K562 (cell line): ENCODE measurements around the gene JRKL. TPM values are rescaled to one million over a fixed set of nuclear protein-coding genes. Genes with fewer than 3 reads are reported as not detected.
A peak's percentile ranks its signal among the peaks of the same experiment; 100 is the strongest.

Source experiments
- ATF7 ChIP-seq: fragments of 450-650 bp; IDR thresholded peaks from 2 replicates; pipeline ENCODE4 v1.7.1; 2014; ENCODE audit warnings: mild to moderate bottlenecking, moderate library complexity
- BRF1 ChIP-seq: IDR thresholded peaks from 3 replicates; pipeline ENCODE4 v1.6.1; 2011; ENCODE audit warnings: borderline replicate concordance, mild to moderate bottlenecking; ENCODE audit not compliant: insufficient read length; ENCODE audit errors: extremely low read depth
- ETV6 ChIP-seq, 3 experiments: fragments of 150-350 bp in 1 of 3; sonication (generic) in 1 of 3; formaldehyde crosslinking in 1 of 3; IDR thresholded peaks; 2 replicates each; pipeline versions ENCODE4 v1.6.1 to v1.8.0; 2014 to 2022; ENCODE audit warnings: borderline replicate concordance in 2 of 3, low read depth in 2 of 3, antibody characterized with exemption in 1 of 3, low read length in 1 of 3, mild to moderate bottlenecking in 1 of 3, missing genetic modification reagents in 1 of 3
- KLF1 ChIP-seq: fragments of 450-650 bp; IDR thresholded peaks from 2 replicates; pipeline ENCODE4 v1.6.1; 2016; ENCODE audit warnings: missing genetic modification characterization, missing compliant biosample characterization
- NFRKB ChIP-seq: fragments of 450-650 bp; IDR thresholded peaks from 2 replicates; pipeline ENCODE4 v1.6.1; 2016; ENCODE audit warnings: low read depth
- PHB ChIP-seq: fragments of 250-450 bp; sonication (Bioruptor Pico); IDR thresholded peaks from 2 replicates; pipeline ENCODE4 v1.5.0; 2021
- U2AF2 ChIP-seq: fragments of 200-400 bp; formaldehyde crosslinking; optimal IDR thresholded peaks from 2 replicates; pipeline ENCODE3; 2017; ENCODE audit warnings: low read depth, mild to moderate bottlenecking, low read length
- YY1 ChIP-seq, 3 experiments: IDR thresholded peaks; 2 replicates each; pipeline ENCODE4 v1.6.1; 2011; ENCODE audit warnings: low read length in 2 of 3, mild to moderate bottlenecking in 2 of 3, moderate library complexity in 2 of 3, borderline replicate concordance in 1 of 3, control low read depth in 1 of 3, low read depth in 1 of 3; ENCODE audit not compliant: insufficient read depth in 3 of 3, insufficient replicate concordance in 2 of 3, control insufficient read depth in 1 of 3, insufficient read length in 1 of 3; ENCODE audit errors: extremely low read depth in 1 of 3
- ZBED1 ChIP-seq: IDR thresholded peaks from 2 replicates; pipeline ENCODE4 v1.6.1; 2014
- ZNF121 ChIP-seq: sonication (generic); formaldehyde crosslinking; conservative IDR thresholded peaks from 2 replicates; pipeline ENCODE4 v1.8.0; 2022; ENCODE audit warnings: missing genetic modification reagents
- ZNF263 ChIP-seq: sonication (generic); formaldehyde crosslinking; IDR thresholded peaks from 2 replicates; pipeline ENCODE4 v1.8.0; 2022; ENCODE audit warnings: mild to moderate bottlenecking, missing genetic modification reagents, borderline replicate concordance
- ZNF436 ChIP-seq: fragments of 250-450, 450-650 bp; sonication (Bioruptor Pico); formaldehyde crosslinking; IDR thresholded peaks from 2 replicates; pipeline ENCODE4 v1.7.0; 2020; ENCODE audit warnings: mild to moderate bottlenecking
- polyA plus RNA-seq, 8 experiments: library from polyadenylated mRNA; depleted of rRNA in 4 of 8; stranded (reverse) in 5 of 8; unstranded in 3 of 8; fragments of >200 nt; fragmentation: Nextera tagmentation in 2 of 8; fragmentation: Illumina TruSeq in 1 of 8; extraction: Ambion mirVana in 2 of 8; extraction: Trizol in 1 of 8; gene quantifications; 2 replicates each; pipeline versions ENCODE4 v1.2.1 to v1.2.3, GENCODE V29; 2011 to 2014; ENCODE audit warnings: inconsistent platforms in 1 of 8, missing spikeins in 1 of 8
- total RNA-seq, 7 experiments: library from RNA; depleted of rRNA in 6 of 7; stranded (reverse); fragments of >200 nt in 6 of 7; fragmentation: Illumina TruSeq in 2 of 7; extraction: Trizol in 2 of 7; gene quantifications; 2 replicates each; pipeline versions ENCODE4 v1.2.1 to v1.2.3, GENCODE V29; 2011 to 2021; ENCODE audit warnings: low replicate concordance in 1 of 7
- TF ChIP-seq, protein P1 (sequence below): sonication (generic); formaldehyde crosslinking; IDR thresholded peaks from 2 replicates; pipeline ENCODE4 v1.8.1; 2023; ENCODE audit warnings: mild to moderate bottlenecking, missing genetic modification reagents, moderate library complexity
- TF ChIP-seq, protein P2 (sequence below): fragments of 450-650 bp; IDR thresholded peaks from 2 replicates; pipeline ENCODE4 v1.7.0; 2016; ENCODE audit warnings: borderline replicate concordance
- TF ChIP-seq, protein P3 (sequence below): fragments of 450-650 bp; IDR thresholded peaks from 2 replicates; pipeline ENCODE4 v1.6.1; 2016; ENCODE audit warnings: low read depth

JRKL gene
- total and polyA plus RNA-seq, 9 of the 15 experiments (the other 6 are each of a cell fraction or from before 2014, with no cell fraction given): 4.5 to 14.8 (median 8.5) TPM

GRCh38 chr11:96388891-96389719 is 708 bp upstream of the JRKL start (continued):
- TF ChIP-seq KLF1 (tag): no peak
- TF ChIP-seq, protein P1, sequence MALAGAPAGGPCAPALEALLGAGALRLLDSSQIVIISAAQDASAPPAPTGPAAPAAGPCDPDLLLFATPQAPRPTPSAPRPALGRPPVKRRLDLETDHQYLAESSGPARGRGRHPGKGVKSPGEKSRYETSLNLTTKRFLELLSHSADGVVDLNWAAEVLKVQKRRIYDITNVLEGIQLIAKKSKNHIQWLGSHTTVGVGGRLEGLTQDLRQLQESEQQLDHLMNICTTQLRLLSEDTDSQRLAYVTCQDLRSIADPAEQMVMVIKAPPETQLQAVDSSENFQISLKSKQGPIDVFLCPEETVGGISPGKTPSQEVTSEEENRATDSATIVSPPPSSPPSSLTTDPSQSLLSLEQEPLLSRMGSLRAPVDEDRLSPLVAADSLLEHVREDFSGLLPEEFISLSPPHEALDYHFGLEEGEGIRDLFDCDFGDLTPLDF (CRISPR knock-in tag): no peak
- TF ChIP-seq ZNF436 (CRISPR knock-in tag): no peak
- TF ChIP-seq BRF1: no peak
- no peak for TF ChIP-seq ZNF121 (CRISPR knock-in tag)
- TF ChIP-seq, protein P2, sequence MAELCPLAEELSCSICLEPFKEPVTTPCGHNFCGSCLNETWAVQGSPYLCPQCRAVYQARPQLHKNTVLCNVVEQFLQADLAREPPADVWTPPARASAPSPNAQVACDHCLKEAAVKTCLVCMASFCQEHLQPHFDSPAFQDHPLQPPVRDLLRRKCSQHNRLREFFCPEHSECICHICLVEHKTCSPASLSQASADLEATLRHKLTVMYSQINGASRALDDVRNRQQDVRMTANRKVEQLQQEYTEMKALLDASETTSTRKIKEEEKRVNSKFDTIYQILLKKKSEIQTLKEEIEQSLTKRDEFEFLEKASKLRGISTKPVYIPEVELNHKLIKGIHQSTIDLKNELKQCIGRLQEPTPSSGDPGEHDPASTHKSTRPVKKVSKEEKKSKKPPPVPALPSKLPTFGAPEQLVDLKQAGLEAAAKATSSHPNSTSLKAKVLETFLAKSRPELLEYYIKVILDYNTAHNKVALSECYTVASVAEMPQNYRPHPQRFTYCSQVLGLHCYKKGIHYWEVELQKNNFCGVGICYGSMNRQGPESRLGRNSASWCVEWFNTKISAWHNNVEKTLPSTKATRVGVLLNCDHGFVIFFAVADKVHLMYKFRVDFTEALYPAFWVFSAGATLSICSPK: no peak
- no peak for TF ChIP-seq ZNF263 (CRISPR knock-in tag)
- TF ChIP-seq, protein P3, sequence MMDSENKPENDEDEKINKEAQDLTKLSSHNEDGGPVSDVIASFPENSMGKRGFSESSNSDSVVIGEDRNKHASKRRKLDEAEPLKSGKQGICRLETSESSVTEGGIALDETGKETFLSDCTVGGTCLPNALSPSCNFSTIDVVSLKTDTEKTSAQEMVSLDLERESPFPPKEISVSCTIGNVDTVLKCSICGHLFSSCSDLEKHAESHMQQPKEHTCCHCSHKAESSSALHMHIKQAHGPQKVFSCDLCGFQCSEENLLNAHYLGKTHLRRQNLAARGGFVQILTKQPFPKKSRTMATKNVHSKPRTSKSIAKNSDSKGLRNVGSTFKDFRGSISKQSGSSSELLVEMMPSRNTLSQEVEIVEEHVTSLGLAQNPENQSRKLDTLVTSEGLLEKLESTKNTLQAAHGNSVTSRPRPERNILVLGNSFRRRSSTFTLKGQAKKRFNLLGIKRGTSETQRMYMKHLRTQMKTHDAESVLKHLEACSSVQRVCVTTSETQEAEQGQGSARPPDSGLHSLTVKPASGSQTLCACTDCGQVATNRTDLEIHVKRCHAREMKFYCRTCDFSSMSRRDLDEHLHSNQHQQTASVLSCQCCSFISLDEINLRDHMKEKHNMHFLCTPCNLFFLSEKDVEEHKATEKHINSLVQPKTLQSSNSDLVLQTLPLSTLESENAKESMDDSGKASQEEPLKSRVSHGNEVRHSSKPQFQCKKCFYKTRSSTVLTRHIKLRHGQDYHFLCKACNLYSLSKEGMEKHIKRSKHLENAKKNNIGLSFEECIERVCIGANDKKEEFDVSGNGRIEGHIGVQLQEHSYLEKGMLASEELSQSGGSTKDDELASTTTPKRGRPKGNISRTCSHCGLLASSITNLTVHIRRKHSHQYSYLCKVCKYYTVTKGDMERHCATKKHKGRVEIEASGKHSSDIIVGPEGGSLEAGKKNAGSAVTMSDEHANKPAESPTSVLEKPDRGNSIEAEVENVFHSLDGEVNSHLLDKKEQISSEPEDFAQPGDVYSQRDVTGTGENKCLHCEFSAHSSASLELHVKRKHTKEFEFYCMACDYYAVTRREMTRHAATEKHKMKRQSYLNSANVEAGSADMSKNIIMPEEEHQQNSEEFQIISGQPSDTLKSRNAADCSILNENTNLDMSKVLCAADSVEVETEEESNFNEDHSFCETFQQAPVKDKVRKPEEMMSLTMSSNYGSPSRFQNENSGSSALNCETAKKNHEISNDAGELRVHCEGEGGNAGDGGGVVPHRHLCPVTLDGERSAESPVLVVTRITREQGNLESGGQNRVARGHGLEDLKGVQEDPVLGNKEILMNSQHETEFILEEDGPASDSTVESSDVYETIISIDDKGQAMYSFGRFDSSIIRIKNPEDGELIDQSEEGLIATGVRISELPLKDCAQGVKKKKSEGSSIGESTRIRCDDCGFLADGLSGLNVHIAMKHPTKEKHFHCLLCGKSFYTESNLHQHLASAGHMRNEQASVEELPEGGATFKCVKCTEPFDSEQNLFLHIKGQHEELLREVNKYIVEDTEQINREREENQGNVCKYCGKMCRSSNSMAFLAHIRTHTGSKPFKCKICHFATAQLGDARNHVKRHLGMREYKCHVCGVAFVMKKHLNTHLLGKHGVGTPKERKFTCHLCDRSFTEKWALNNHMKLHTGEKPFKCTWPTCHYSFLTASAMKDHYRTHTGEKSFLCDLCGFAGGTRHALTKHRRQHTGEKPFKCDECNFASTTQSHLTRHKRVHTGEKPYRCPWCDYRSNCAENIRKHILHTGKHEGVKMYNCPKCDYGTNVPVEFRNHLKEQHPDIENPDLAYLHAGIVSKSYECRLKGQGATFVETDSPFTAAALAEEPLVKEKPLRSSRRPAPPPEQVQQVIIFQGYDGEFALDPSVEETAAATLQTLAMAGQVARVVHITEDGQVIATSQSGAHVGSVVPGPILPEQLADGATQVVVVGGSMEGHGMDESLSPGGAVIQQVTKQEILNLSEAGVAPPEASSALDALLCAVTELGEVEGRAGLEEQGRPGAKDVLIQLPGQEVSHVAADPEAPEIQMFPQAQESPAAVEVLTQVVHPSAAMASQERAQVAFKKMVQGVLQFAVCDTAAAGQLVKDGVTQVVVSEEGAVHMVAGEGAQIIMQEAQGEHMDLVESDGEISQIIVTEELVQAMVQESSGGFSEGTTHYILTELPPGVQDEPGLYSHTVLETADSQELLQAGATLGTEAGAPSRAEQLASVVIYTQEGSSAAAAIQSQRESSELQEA: peak; percentile 62; the same call in 1 of the 2 replicates
- TF ChIP-seq ETV6 (IDR thresholded peaks at IDR 0.05; ENCODE audit: borderline replicate concordance in 1 of 2, low read depth in 2 of 2, low read length in 1 of 2): no peak
- no peak for TF ChIP-seq ETV6 (CRISPR knock-in tag; IDR thresholded peaks at IDR 0.05; ENCODE audit: borderline replicate concordance)
- TF ChIP-seq PHB (CRISPR knock-in tag): no peak
- no peak for TF ChIP-seq NFRKB
- TF ChIP-seq U2AF2: no peak
- TF ChIP-seq YY1 (IDR thresholded peaks at IDR 0.05; ENCODE audit: borderline replicate concordance in 1 of 3, control insufficient read depth in 1 of 3, extremely low read depth in 1 of 3, insufficient read depth in 3 of 3, insufficient read length in 1 of 3, insufficient replicate concordance in 2 of 3, low read depth in 1 of 3, low read length in 2 of 3): peak in 1 of 3 experiments; percentile 28
- TF ChIP-seq ZBED1: no peak
- TF ChIP-seq ATF7: no peak
